ENCODE data around the gene ZNF609.

DNA sequence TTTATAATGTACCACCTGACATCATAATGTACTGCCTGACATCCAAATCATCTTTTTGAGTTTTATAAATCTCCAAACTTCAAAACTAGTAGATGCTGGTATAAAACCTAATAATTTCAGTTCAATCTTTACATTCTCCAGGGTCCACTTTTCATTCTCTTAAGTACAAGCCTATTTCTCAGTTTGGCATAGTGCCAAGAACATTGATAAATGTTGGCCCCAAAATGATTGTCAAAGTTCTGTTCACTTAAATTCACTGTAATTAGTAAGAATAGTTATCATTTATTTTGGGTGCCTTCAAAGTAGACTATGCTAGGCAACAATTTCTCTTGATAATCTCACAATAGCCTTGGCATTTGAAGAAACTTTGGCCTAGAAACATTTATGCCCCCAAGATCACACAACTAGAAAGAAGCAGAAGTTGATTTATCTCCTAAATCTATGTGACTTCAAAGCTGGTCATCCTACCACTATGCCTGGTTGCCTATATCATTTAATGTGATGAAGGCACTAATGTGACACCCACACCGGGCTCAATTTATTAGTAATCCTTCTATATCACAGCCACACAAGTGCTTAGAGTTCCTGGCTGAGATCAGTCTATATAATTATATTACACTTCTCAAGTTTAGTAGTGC is 101.7 kb downstream of the ZNF609 start:
- TF ChIP-seq, protein P1, sequence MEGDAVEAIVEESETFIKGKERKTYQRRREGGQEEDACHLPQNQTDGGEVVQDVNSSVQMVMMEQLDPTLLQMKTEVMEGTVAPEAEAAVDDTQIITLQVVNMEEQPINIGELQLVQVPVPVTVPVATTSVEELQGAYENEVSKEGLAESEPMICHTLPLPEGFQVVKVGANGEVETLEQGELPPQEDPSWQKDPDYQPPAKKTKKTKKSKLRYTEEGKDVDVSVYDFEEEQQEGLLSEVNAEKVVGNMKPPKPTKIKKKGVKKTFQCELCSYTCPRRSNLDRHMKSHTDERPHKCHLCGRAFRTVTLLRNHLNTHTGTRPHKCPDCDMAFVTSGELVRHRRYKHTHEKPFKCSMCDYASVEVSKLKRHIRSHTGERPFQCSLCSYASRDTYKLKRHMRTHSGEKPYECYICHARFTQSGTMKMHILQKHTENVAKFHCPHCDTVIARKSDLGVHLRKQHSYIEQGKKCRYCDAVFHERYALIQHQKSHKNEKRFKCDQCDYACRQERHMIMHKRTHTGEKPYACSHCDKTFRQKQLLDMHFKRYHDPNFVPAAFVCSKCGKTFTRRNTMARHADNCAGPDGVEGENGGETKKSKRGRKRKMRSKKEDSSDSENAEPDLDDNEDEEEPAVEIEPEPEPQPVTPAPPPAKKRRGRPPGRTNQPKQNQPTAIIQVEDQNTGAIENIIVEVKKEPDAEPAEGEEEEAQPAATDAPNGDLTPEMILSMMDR (IDR thresholded peaks at IDR 0.05): no peak
- TF ChIP-seq EZH2phosphoT487 (IDR thresholded peaks at IDR 0.05) (no peak), EZH2 (IDR thresholded peaks at IDR 0.05) (no peak)

All from neural progenitor cell (in vitro differentiated cells).